Coronary artery (tissue), 2 donors: ENCODE measurements around the gene NTPCR.
"Not testable (repeated sequence)": the region's sequence is repeated elsewhere in the genome, so short reads cannot be mapped to it uniquely, and the experiment has no call there.

Source experiments
- DNase-seq: peaks from one replicate; pipeline ENCODE4 v3.0.0-alpha.2; 2017; ENCODE audit warnings: low spot score
- H3K27ac ChIP-seq, 2 donors: fragments of 200-600 bp; sonication (generic); one replicate each; pipeline ENCODE4 v1.5.1; 2016 to 2019
- H3K4me3 ChIP-seq: fragments of 200-600 bp; sonication (generic); 2 replicates; pipeline ENCODE4 v1.5.1; 2016; ENCODE audit warnings: mild to moderate bottlenecking, moderate library complexity
- CTCF ChIP-seq: fragments of 200-600 bp; sonication (generic); IDR thresholded peaks from one replicate; pipeline ENCODE4 v1.5.1; 2019; ENCODE audit warnings: antibody characterized with exemption

The NTPCR gene

GRCh38 chr1:232915212-232915611, 35.2 kb upstream of the NTPCR start:
- DNase-seq: no peak
- no peak overlapping the region for H3K27ac ChIP-seq
- no peak for TF ChIP-seq CTCF
- H3K4me3 ChIP-seq: no peak overlapping the region

GRCh38 chr1:232917053-232917452, 33.4 kb upstream of the NTPCR start:
- DNase-seq: no peak
- no peak overlapping the region for H3K4me3 ChIP-seq
- H3K27ac ChIP-seq: no peak overlapping the region
- TF ChIP-seq CTCF: no peak

DNA sequence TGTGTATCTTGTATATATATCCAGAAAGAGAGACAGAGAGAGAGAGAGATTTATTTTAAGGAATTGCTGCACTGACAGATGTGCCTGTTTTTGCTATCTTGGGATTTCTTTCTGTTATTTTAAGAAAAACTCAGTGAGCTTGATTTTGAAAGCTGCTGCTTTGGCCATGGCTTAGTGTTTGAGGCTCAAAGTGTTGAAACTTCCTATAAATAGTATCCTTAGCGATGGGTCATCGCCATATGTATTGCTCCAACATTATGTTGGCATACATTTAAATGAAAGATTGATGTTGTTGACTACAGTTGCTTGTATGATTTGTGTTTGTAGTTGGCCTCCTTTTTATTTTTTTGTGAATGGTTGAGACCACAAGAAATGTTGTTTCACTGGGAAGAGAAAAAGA, 29.0 kb upstream of the NTPCR start:
- H3K27ac ChIP-seq: no peak overlapping the region
- H3K4me3 ChIP-seq: no peak overlapping the region
- no peak for DNase-seq
- no peak for TF ChIP-seq CTCF

DNA sequence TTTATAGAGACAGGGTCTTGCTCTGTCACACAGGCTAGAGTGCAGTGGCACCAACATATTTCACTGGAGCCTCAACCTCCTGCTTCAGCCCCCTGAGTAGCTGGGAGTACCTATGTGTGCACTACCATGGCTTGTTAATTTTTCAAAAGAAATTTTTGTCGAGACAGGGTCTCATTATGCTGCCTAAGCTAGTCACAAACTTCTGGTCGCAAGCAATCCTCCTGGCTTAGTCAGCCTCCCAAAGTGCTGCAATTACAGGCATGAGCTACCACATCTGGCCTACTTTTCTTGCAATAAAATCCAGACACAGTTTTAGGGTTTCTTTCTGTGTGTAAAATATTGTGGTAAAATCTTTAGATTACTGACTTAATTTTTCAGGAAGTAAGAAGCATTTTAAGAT, 27.9 kb upstream of the NTPCR start:
- DNase-seq: no peak
- H3K27ac ChIP-seq: no peak overlapping the region

DNA sequence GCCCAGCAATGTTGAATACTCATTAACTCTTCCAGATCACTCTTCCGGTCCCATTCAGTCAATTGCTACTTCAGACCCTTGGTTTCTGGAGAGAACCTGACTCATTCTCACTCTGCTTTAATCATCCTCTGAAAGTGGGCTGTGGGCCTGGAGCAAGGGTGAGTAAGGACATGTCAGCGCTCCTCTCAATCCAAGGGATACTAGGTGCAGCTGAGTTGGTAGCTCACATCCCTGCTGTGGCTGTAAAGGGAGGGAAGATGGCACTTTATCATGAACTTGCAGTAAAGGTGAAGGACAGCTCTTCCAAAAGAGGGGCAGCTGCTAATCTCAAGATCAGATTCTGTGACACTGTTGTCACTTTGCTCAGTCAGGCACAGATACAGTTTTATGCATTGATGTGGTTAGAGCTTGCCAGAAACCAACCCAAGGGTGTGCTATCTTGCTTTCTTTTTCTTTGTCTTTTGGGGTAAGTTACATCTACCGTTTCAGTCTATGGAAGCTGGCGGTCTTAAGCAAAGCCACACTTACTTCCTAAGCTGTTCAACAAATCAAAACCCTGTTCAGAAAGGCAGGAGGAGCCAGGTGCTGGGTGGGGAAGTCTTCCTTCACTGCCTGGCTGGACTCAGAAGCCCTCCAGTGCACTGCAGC, 26.5 kb upstream of the NTPCR start:
- Histone ChIP-seq H3K4me3 (no peak overlapping the region), H3K27ac (no peak overlapping the region)
- no peak for TF ChIP-seq CTCF
- no peak for DNase-seq

More for the DNA sequence above, 27.9 kb upstream of the NTPCR start:
- H3K4me3 ChIP-seq: no peak overlapping the region
- no peak for TF ChIP-seq CTCF

- Histone ChIP-seq H3K27ac (no peak overlapping the region), H3K4me3 (no peak overlapping the region)
- DNase-seq: no peak
- TF ChIP-seq CTCF: no peak
Observed at GRCh38 chr1:232924874-232925273, 25.5 kb upstream of the NTPCR start.

DNA sequence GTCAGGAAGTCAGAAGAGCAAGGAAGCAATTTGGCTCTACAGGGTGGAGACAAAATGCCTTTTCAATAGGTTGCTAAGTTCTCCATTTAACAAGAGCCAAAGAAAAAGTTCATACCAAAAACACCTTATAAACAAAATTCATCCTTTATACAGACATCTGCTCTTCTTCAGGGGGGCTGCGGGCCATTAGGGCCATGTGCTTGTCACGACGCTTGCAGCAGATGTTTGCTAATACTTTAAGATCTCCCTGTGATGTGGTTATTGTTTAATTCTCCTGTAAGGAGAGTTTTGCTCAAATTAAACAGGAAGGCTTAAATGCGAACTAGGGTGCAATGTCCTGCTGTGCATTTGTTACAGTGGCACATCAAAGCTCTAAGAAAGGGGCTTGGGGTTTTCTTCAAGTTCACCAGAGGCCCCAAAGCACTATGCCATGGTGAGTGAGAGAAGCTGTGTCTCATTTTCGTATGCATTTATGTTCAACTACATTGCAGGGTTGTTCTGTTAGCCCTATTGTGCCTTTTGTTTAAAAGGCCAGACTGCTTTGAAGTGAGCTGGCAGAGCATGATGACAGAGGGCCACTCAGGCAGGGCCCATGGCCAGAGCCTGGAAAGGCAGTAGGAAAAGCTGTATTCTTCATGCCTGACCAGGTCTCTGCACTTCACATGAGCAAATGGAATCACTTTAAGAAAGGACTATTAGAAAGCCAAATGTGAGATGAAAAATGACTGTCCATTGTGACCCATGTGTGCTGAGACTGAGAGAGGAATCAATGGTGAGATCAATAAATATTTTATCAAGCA, 24.8 kb upstream of the NTPCR start:
- TF ChIP-seq CTCF: no peak
- H3K4me3 ChIP-seq: no peak overlapping the region
- H3K27ac ChIP-seq: no peak overlapping the region
- no peak for DNase-seq

- DNase-seq, H3K27ac ChIP-seq: not testable (repeated sequence)
Observed at GRCh38 chr1:232927166-232927565, 23.2 kb upstream of the NTPCR start.

More at GRCh38 chr1:232927166-232927565, 23.2 kb upstream of the NTPCR start:
- H3K4me3 ChIP-seq: not testable (repeated sequence)
